K562 (cell line): ENCODE results near the gene MYH6.

Experiments
- BACH1 ChIP-seq: fragments of 200-800 bp; sonication (Bioruptor generic); IDR thresholded peaks from 2 replicates; pipeline ENCODE4 v1.6.1; 2016; ENCODE audit warnings: missing genetic modification characterization, missing compliant biosample characterization
- KLF13 ChIP-seq: fragments of 450-650 bp; IDR thresholded peaks from 2 replicates; pipeline ENCODE4 v1.6.1; 2016; ENCODE audit warnings: missing genetic modification characterization, low read depth, mild to moderate bottlenecking, missing compliant biosample characterization, moderate library complexity, borderline replicate concordance
- SMC3 ChIP-seq: conservative IDR thresholded peaks from 2 replicates; pipeline ENCODE4 v1.6.1; 2011; ENCODE audit warnings: low read depth, low read length, improper control_type of control experiment; ENCODE audit not compliant: insufficient read depth

- TF ChIP-seq BACH1 (tag) (no peak), SMC3 (no peak), KLF13 (tag) (no peak)
Measured at GRCh38 chr14:23384364-23385080, 23.6 kb downstream of the MYH6 start.
